GM19438 (cell line): Measurements from ENCODE around the gene IDH1.
"Not testable (repeated sequence)": the region's sequence is repeated elsewhere in the genome, so short reads cannot be mapped to it uniquely, and the experiment has no call there.

Experiments
- ATAC-seq: cut with Tn5 transposase; IDR thresholded peaks from one replicate; pipeline ENCODE4 v1.9.1; 2021; ENCODE audit warnings: low read depth; ENCODE audit not compliant: unreplicated experiment

IDH1 gene

GRCh38 chr2:208256849-208257813 lies 2.3 kb upstream of the IDH1 start:
- not testable (repeated sequence) for ATAC-seq

DNA sequence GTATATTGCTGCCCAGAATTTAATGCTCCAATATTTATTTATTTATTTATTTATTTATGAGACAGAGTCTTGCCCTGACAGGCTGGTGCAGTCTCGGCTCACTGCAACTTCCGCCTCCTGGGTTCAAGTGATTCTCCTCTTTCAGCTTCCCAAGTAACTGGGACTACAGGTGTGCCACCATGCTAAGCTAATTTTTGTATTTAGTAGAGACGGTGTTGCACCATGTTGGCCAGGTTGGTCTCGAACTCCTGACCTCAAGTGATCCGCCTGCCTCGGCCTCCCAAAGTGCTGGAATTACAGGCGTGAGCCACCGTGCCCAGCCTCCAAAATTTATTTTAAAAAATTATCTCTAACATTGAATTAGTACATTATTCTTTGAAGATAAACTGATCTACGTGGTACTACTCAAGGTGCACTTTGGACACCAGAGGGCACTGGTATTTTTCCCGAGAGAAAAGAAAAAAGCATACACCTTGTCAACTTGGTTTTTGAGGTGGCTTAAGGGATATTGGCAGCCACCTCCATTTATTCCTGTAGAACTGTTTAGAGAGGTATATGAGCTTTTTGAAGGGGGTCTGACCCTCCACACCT lies 1.4 kb upstream of the IDH1 start:
- ATAC-seq = no peak

- ATAC-seq = peak; percentile 26
Observed at GRCh38 chr2:208255557-208256106, 761 bp upstream of the IDH1 start.

DNA sequence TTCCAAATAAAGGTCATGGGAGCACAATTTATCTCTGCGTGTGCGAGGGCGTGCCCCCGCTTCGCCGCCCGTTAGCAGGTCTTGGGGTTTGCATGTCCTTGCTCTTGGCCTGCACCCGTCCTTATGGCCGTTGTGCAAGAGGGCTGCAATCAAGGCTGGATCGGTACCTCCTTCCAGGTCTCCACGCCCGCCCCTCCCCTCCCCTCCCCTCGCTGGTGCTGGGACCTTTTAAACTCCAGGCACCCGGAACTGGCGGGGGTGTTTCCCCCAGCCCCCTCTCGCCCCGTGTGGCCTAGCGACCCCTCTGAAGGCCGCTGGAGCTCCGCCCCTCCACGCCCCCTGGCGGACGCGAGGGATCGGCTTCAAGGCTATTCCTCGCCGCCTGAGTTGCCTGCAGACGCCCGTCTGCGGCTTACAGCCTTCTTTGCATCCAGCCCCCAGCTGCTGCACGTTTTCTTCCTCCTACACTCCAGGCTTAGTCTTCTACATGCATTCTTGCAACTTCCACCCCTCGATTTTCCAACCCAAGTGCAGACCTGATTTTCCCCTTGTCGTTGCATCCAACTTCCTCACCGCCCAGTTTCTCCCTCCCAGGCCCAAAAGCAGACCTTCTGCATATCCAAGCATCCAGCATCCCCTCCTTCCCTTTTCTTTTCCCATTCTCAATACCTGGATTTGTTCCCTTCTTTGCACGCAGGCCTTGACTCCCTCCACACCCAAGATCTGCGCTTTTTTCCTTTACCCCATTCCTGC lies 577 bp downstream of the IDH1 start:
- peak; percentile 69 for ATAC-seq

- ATAC-seq = no peak
Observed at GRCh38 chr2:208253600-208254117, 1.2 kb downstream of the IDH1 start.

- no peak for ATAC-seq
Observed at GRCh38 chr2:208252716-208253492, 2.0 kb downstream of the IDH1 start.

DNA sequence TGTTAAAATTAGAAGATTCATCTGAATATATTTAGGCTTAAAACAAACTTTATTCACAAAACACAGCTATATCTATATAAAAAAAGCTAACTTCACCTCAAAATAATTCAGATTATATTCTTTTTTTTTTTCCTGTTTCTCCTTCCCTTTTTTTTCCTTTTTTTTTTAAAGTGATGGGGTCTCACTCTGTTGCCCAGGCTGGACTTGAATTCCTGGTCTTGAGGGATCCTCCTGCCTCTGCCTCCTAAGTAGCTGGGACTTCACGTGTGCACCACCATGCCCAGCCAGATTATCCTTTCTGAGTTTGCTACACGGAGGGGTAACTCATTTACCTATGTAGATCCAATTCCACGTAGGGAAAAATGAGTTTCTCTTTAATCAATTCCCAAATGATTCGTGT lies 3.8 kb downstream of the IDH1 start:
- ATAC-seq = no peak

- no peak for ATAC-seq
Observed at GRCh38 chr2:208250388-208250787, 4.5 kb downstream of the IDH1 start.

DNA sequence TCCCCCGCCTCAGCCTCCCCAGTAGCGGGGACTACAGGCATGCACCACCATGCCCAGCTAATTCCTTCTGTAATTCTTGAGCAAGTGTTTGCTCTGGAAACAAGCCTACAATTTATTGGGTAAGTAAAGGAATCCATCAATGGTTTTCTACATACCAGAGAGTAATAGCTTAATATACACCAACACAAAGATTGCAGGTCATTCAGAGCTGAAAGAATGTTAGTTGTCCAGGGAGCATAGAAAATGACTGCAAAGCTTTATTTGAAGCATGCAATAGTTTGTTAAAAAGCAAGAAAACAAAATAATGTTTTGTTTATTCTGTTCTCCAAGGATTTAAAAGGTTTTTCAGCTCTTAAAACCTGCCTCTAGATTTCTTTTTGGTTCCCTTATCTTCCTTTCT lies 5.6 kb downstream of the IDH1 start:
- no peak for ATAC-seq

DNA sequence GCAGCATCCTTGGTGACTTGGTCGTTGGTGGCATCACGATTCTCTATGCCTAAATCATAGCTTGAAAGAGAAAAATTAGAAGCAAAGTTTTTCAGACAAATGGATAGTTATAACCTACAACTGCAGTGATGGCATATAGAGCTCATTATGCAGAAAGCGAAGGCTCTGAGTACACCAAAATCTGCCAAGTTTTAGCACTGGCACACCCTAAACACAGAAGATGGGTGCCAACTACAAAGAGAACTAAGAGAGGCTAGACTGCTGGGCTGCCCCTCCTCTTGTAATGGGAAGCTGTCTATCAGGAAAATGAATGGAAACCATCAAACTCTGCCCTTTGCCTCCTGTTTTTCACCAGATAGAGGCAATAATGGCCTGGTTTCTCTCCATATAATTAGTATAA lies 6.3 kb downstream of the IDH1 start:
- ATAC-seq = no peak

DNA sequence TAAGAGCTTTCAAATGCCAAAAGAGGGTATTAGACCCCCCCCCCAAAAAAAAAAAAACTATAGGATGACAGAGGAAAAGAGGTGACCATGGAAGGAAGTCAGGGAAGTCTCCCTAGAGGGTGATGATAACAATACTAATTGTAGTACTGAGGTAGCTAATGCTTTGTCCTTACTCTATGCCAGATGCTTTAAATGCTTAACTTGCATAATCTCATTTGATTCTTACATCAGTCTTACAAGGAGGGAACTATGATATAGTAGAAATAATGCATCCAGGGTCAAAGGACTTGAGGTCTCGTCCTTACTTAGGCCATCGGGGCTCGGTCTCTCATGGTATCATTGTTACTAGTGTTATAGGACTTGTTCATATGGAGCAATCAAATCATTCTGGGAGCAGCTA lies 9.1 kb downstream of the IDH1 start:
- ATAC-seq = no peak

- ATAC-seq = no peak
Observed at GRCh38 chr2:208244422-208244821, 10.4 kb downstream of the IDH1 start.

DNA sequence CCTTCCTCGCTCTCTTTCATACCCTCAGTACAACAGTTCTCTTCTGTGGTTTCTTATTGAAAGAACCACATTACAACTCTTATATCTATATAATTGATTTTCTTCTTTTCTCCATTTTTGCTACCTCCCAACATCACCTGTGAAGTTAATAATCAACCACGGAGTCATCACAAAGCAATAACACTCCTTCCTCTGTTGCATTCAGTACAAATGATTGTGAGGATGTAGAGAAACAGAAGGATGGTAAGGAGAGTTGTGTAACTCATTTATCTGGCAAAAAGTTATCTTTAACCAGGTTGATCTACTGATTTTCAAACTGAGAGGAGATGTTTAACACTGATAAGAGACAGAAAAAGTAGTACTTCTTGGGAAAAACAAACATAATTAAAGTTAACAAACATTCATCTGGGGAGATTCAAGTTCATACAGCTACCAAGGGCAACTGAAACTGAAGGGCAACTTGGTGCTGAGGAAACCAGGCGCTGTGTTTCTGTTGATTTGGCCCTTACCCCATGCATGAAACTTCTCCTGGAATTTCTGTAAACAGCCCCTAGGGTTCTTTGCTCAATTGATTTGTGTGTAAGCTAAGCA lies 14.2 kb downstream of the IDH1 start:
- no peak for ATAC-seq

DNA sequence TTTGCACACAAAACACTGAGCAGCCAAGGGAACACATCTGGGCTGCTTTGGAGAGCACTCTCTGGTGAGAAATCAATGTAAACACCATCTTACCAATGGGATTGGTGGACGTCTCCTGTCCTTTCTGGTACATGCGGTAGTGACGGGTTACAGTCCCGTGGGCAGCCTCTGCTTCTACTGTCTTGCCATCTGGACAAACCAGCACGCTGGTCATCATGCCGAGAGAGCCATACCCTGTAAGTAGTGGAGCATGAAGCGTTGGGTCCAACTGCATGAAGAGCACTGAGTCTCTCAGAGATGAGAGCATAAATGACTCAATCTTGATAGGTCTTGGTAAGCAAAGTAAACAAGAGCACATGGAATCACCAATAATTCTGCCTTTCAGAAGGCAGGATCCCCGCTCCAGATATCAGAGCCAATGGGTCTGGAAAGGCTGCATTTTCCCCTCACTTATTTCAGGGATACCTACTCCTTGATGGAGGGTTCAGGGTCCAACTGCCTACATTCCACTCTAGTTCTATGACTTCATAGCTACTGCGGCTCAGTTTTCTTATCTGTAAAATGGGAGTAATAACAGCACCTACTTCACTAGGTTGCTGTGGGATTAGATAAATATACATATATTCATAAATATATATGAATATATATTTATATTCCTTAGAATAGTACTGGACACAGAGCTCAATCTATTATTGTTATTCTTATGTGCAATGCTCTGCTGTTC lies 14.9 kb downstream of the IDH1 start:
- ATAC-seq = no peak

DNA sequence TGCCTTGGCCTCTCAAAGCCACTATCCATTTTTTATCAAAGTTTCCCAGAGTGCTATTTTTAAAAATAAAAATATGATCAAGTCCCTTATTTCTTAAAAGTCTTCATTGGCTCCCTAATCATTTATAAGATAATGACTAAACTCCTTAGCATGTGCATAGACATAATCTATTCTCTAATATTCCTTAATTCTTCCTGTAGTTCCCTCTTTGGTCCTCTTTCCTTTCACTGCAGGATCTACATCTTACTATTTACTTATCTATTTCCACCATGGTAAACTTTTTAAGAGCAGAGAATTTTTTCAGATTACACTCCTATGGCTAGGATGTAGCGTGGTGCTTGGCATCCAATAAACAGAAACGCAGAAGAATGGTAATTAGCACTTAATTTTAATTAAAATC lies 19.0 kb downstream of the IDH1 start:
- ATAC-seq = no peak

- no peak for ATAC-seq
Observed at GRCh38 chr2:208234786-208235185, 20.1 kb downstream of the IDH1 start.

- no peak for ATAC-seq
Observed at GRCh38 chr2:208228476-208228875, 26.4 kb downstream of the IDH1 start.

GRCh38 chr2:208227581-208228232 lies 27.2 kb downstream of the IDH1 start:
- ATAC-seq = no peak

- ATAC-seq = no peak
Observed at GRCh38 chr2:208224802-208225201, 30.1 kb downstream of the IDH1 start.
